PC-9 (cell line): ENCODE measurements around the gene EIF4G3. TPM values are rescaled to one million over a fixed set of nuclear protein-coding genes. Genes with fewer than 3 reads are reported as not detected.

ENCODE experiments used
- BruUV-seq: library from RNA; stranded (reverse); fragments of 400-500 nt; replicated peaks from 2 replicates; lab custom pipeline; 2021; lab: Mats Ljungman, UMichigan
- CTCF ChIA-PET: fragments of 300-600 bp; sonication (Branson Sonifier 250); formaldehyde crosslinking; loops from one replicate; lab custom pipeline; 2022; ENCODE audit warnings: antibody characterized with exemption; lab: Charles Lee
- POLR2A ChIA-PET: fragments of 300-600 bp; sonication (Branson Sonifier 250); formaldehyde crosslinking; loops from one replicate; lab custom pipeline; 2022; ENCODE audit warnings: antibody characterized with exemption; ENCODE audit not compliant: unreplicated experiment; lab: Charles Lee
- DNase-seq, 2 experiments: peaks; one replicate each; pipeline versions ENCODE4 v3.0.0 to v3.0.0-alpha.2; 2015 to 2022; ENCODE audit warnings: mixed read lengths in 1 of 2
- H2AFZ ChIP-seq: fragments of 200-600 bp; sonication (generic); 2 replicates; pipeline ENCODE4 v1.8.1; 2017; ENCODE audit warnings: antibody characterized with exemption
- H3F3A ChIP-seq: fragments of 200-600 bp; sonication (generic); 2 replicates; pipeline ENCODE4 v1.8.1; 2017; ENCODE audit warnings: antibody characterized with exemption, mild to moderate bottlenecking, low read depth; ENCODE audit not compliant: insufficient read depth
- H3K27ac ChIP-seq: fragments of 200-600 bp; sonication (generic); 2 replicates; pipeline ENCODE4 v1.6.1; 2016; ENCODE audit warnings: mixed run types
- H3K27me3 ChIP-seq: fragments of 200-600 bp; sonication (generic); 2 replicates; pipeline ENCODE4 v1.6.1; 2016; ENCODE audit warnings: low read depth, mixed run types; ENCODE audit not compliant: insufficient read depth
- H3K36me3 ChIP-seq: fragments of 200-600 bp; sonication (generic); 2 replicates; pipeline ENCODE4 v1.6.1; 2016; ENCODE audit warnings: low read depth, mixed run types
- H3K4me1 ChIP-seq: fragments of 200-600 bp; sonication (generic); replicated peaks from 2 replicates; pipeline ENCODE4 v1.6.1; 2016; ENCODE audit warnings: mixed run types; ENCODE audit not compliant: insufficient read depth
- H3K4me2 ChIP-seq: fragments of 200-600 bp; sonication (generic); 2 replicates; pipeline ENCODE4 v1.6.1; 2017; ENCODE audit warnings: mixed run types
- H3K4me3 ChIP-seq: fragments of 200-600 bp; sonication (generic); 2 replicates; pipeline ENCODE4 v1.6.1; 2016; ENCODE audit warnings: mixed run types
- H3K79me2 ChIP-seq: fragments of 200-600 bp; sonication (generic); 2 replicates; pipeline ENCODE4 v1.6.1; 2017; ENCODE audit warnings: low read depth, mixed run types
- H3K9me2 ChIP-seq: fragments of 200-600 bp; sonication (generic); 2 replicates; pipeline ENCODE4 v1.8.1; 2017; ENCODE audit warnings: mild to moderate bottlenecking; ENCODE audit not compliant: insufficient read depth
- H3K9me3 ChIP-seq: fragments of 200-600 bp; sonication (generic); 2 replicates; pipeline ENCODE4 v1.8.1; 2016; ENCODE audit warnings: low read depth; ENCODE audit not compliant: insufficient read depth
- H4K20me1 ChIP-seq: fragments of 200-600 bp; sonication (generic); 2 replicates; pipeline ENCODE4 v1.8.1; 2017; ENCODE audit not compliant: insufficient read depth
- EZH2 ChIP-seq: fragments of 200-600 bp; sonication (generic); IDR thresholded peaks from 2 replicates; pipeline ENCODE4 v1.8.0; 2017; ENCODE audit warnings: antibody characterized with exemption, low read depth
- intact Hi-C: fragments of 100-400 bp; cut with micrococcal nuclease; formaldehyde crosslinking; loops from one replicate; pipeline ENCODE4 v1.10.0; 2022; ENCODE audit not compliant: unreplicated experiment
- total RNA-seq: library from RNA; stranded (reverse); gene quantifications from 2 replicates; pipeline ENCODE4 v1.2.3, GENCODE V29; 2021
- TF ChIP-seq, protein P1 (sequence below): fragments of 200-600 bp; sonication (generic); conservative IDR thresholded peaks from 2 replicates; pipeline ENCODE4 v1.6.1; 2017; ENCODE audit warnings: mixed run types, antibody characterized with exemption, mild to moderate bottlenecking, moderate library complexity

Gene EIF4G3
- total RNA-seq, 1 experiment from 2014 or later: 63.2 TPM

- H3F3A ChIP-seq: no peaks in the 10 kb centered on the region
- H3K79me2 ChIP-seq: no peaks in the 10 kb centered on the region
- no TSS peak for BruUV-seq
- no peak overlapping the region for H3K4me2 ChIP-seq
- 0 out of 2 replicates have a peak, but pooled peaks cover 3% of the 10 kb centered on the region for H4K20me1 ChIP-seq
- H2AFZ ChIP-seq: no peak overlapping the region
- ChIA-PET POLR2A (no interaction called here), CTCF (no interaction called here)
- no peak overlapping the region for H3K27ac ChIP-seq
- H3K9me2 ChIP-seq: no peaks in the 10 kb centered on the region
- no peaks in the 10 kb centered on the region for H3K4me1 ChIP-seq
- no peak for DNase-seq
- no peaks in the 10 kb centered on the region for H3K9me3 ChIP-seq
- H3K27me3 ChIP-seq: no peaks in the 10 kb centered on the region
- intact Hi-C loops: no loop called here
- TF ChIP-seq, protein P1, sequence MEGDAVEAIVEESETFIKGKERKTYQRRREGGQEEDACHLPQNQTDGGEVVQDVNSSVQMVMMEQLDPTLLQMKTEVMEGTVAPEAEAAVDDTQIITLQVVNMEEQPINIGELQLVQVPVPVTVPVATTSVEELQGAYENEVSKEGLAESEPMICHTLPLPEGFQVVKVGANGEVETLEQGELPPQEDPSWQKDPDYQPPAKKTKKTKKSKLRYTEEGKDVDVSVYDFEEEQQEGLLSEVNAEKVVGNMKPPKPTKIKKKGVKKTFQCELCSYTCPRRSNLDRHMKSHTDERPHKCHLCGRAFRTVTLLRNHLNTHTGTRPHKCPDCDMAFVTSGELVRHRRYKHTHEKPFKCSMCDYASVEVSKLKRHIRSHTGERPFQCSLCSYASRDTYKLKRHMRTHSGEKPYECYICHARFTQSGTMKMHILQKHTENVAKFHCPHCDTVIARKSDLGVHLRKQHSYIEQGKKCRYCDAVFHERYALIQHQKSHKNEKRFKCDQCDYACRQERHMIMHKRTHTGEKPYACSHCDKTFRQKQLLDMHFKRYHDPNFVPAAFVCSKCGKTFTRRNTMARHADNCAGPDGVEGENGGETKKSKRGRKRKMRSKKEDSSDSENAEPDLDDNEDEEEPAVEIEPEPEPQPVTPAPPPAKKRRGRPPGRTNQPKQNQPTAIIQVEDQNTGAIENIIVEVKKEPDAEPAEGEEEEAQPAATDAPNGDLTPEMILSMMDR: no peak
- TF ChIP-seq EZH2: no peak
- H3K36me3 ChIP-seq: no peaks in the 10 kb centered on the region
- no peak overlapping the region for H3K4me3 ChIP-seq
Observed at GRCh38 chr1:20998826-20999225, 177.9 kb downstream of the EIF4G3 start.

GRCh38 chr1:20997602-20998224 lies 179.0 kb downstream of the EIF4G3 start:
- POLR2A ChIA-PET: interaction anchor here (0.7 kb wide), 1 partner anchor 25 kb away, joined by 10 read pairs; no protein-coding TSS in a partner anchor
- 0 out of 2 replicates have a peak, but pooled peaks cover 3% of the 10 kb centered on the region for H3K79me2 ChIP-seq
- no peak overlapping the region for H2AFZ ChIP-seq
- H3K27me3 ChIP-seq: no peaks in the 10 kb centered on the region
- intact Hi-C loops: no loop called here
- no peak overlapping the region for H3K27ac ChIP-seq
- H3K4me2 ChIP-seq: no peak overlapping the region
- H3F3A ChIP-seq: no peaks in the 10 kb centered on the region
- CTCF ChIA-PET: no interaction called here
- no peak for DNase-seq
- no peaks in the 10 kb centered on the region for H3K4me1 ChIP-seq
- H3K9me2 ChIP-seq: no peaks in the 10 kb centered on the region
- no peaks in the 10 kb centered on the region for H3K36me3 ChIP-seq
- no peaks in the 10 kb centered on the region for H3K9me3 ChIP-seq
- no peak for TF ChIP-seq EZH2
- TF ChIP-seq, protein P1: no peak
- H3K4me3 ChIP-seq: no peak overlapping the region
- H4K20me1 ChIP-seq: no peaks in the 10 kb centered on the region; the same call in 1 of the 2 replicates
- no TSS peak for BruUV-seq

DNA sequence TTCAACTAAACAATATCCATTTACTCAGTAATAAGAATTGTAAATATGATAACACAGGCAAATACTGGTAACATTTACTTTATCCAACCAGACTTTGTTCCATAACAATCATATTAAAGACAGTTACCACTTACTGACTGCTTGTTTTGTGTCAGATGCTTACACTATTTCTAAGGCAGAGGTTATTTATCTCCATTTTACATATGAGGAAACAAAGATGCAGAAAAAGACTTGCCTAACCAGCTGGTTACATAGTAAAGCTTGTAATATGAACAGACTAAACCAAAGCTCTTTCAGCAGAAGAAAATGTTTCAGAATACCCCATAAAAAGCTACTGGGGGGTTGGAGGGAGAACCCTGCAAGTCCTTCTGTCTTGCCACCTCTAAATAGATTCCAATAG lies 180.1 kb downstream of the EIF4G3 start:
- Histone ChIP-seq H3K27ac (no peak overlapping the region), H3K79me2 (0 out of 2 replicates have a peak, but pooled peaks cover 9% of the 10 kb centered on the region), H3F3A (no peaks in the 10 kb centered on the region), H4K20me1 (no peaks in the 10 kb centered on the region; the same call in 1 of the 2 replicates), H3K27me3 (no peaks in the 10 kb centered on the region), H3K4me3 (no peak overlapping the region), H3K9me3 (no peaks in the 10 kb centered on the region), H3K9me2 (no peaks in the 10 kb centered on the region), H3K36me3 (no peaks in the 10 kb centered on the region), H3K4me1 (no peaks in the 10 kb centered on the region), H2AFZ (no peak overlapping the region), H3K4me2 (no peak overlapping the region)
- POLR2A ChIA-PET: no interaction called here
- DNase-seq: no peak
- BruUV-seq: no TSS peak
- CTCF ChIA-PET: no interaction called here
- no peak for TF ChIP-seq EZH2
- TF ChIP-seq, protein P1: no peak
- intact Hi-C loops: no loop called here
